LNCaP clone FGC (cell line): Measurements from ENCODE around the gene MOB3B.

Experiments used
- DNase-seq: peaks from one replicate; pipeline ENCODE4 v3.0.0-alpha.2; 2011; ENCODE audit warnings: low read depth
- H3K4me3 ChIP-seq: 2 replicates; pipeline ENCODE4 v1.5.1; 2011; ENCODE audit warnings: mild to moderate bottlenecking, low read depth, low read length, control low read depth
- TF ChIP-seq, protein P1 (sequence below): IDR thresholded peaks from 2 replicates; pipeline ENCODE4 v1.5.1; 2012; ENCODE audit warnings: mild to moderate bottlenecking; ENCODE audit not compliant: control insufficient read depth, insufficient read depth; ENCODE audit errors: extremely low read depth

The MOB3B gene

DNA sequence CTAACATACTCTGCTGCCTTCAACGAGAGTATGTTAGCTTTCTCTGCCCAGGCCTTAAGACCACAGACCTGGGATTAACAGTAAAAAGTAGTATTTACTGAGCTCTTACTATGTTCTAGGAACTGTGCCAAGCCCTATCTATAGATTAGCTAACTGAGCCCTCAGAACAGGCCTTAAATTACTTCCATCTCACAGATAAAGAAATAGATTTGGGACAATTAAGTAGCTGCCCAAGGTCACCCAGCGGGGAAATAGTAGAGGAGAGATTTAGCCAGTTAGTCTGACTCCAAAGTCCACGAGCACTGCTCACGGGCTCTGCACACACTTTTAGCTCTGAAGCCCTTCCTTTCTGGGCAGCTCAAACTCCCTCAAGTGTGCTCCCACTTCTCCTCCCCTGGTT lies 168.1 kb downstream of the MOB3B start:
- DNase-seq = no peak
- TF ChIP-seq, protein P1, sequence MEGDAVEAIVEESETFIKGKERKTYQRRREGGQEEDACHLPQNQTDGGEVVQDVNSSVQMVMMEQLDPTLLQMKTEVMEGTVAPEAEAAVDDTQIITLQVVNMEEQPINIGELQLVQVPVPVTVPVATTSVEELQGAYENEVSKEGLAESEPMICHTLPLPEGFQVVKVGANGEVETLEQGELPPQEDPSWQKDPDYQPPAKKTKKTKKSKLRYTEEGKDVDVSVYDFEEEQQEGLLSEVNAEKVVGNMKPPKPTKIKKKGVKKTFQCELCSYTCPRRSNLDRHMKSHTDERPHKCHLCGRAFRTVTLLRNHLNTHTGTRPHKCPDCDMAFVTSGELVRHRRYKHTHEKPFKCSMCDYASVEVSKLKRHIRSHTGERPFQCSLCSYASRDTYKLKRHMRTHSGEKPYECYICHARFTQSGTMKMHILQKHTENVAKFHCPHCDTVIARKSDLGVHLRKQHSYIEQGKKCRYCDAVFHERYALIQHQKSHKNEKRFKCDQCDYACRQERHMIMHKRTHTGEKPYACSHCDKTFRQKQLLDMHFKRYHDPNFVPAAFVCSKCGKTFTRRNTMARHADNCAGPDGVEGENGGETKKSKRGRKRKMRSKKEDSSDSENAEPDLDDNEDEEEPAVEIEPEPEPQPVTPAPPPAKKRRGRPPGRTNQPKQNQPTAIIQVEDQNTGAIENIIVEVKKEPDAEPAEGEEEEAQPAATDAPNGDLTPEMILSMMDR = no peak
- H3K4me3 ChIP-seq = no peak overlapping the region

DNA sequence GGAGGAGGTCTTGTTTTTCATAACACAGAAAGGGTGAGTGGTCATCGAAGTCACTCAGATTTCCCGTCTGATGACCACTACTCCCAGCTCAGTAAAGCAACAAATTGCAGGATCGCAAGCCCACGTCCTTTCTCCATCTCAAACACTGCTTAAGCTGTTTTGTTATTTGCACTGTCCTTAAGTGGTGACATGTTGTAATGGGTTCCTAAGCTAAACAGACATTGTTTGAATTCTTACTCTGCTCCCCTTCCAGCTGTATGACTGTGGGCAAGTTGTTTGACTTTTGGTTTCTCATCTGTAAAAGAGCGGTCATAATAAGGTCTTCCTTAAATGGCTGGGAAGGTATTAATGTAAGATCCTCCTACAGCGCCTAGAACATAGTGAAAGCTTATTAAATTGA lies 169.9 kb downstream of the MOB3B start:
- DNase-seq = no peak
- TF ChIP-seq, protein P1 = no peak
- no peak overlapping the region for H3K4me3 ChIP-seq

DNA sequence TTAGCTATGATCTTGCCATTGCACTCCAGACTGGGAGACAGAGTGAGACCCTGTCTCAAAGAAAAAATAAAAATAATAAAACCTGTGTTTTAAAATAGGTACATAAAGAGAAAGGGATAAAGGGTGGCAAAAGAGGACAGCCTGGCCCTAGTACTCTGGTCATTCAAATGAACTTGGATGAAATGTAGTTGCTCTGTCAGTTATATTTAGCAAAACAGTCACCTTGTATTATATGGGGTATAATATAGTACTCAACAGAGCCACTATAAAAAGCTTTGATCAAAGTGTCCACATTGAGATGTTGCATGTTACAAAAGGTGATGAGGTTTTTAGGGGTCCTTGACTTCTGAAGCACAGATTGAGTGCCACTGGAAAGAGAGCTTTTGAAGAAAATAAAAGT lies 171.6 kb downstream of the MOB3B start:
- TF ChIP-seq, protein P1 = no peak
- no peak for DNase-seq
- no peak overlapping the region for H3K4me3 ChIP-seq

DNA sequence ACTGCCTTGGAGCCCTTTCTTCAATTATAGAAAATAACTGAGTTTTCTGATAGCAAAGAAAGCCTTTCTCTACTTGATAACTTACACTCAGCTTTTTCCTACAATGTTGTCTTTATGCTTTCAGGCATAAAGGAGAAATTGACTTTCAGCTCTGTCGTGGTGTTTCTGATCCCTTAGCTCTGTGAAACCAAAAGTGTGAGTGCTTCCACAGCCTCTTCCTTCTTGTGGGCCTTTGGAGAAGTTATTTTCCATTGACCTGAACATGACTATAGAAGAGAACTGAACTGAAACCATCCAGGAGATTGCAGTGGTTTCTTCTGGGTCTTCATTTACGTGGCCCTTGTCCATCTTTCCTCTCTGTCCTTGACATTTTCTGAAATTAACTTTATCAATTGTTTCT lies 173.2 kb downstream of the MOB3B start:
- H3K4me3 ChIP-seq = no peak overlapping the region
- DNase-seq = no peak
- TF ChIP-seq, protein P1 = no peak

DNA sequence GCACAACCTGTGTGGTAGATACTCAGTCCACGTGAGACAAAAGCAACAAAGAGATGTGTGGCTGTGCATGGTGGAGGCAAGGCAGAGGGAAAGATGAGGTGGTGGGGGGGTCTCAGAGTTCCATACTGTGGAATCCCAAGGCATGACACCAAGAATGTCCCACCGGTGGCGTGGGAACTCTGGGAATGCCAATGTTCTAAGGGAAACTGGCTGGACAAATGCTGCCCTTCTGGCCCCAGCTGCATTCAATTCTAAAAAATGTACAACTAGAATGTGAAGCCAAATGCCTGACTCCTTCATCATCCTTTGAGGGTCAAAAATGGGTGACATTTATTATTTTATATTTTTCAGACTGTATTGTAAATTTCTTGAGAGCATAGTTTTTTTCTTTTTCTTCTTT lies 174.4 kb downstream of the MOB3B start:
- no peak for DNase-seq
- TF ChIP-seq, protein P1 = no peak
- no peak overlapping the region for H3K4me3 ChIP-seq

DNA sequence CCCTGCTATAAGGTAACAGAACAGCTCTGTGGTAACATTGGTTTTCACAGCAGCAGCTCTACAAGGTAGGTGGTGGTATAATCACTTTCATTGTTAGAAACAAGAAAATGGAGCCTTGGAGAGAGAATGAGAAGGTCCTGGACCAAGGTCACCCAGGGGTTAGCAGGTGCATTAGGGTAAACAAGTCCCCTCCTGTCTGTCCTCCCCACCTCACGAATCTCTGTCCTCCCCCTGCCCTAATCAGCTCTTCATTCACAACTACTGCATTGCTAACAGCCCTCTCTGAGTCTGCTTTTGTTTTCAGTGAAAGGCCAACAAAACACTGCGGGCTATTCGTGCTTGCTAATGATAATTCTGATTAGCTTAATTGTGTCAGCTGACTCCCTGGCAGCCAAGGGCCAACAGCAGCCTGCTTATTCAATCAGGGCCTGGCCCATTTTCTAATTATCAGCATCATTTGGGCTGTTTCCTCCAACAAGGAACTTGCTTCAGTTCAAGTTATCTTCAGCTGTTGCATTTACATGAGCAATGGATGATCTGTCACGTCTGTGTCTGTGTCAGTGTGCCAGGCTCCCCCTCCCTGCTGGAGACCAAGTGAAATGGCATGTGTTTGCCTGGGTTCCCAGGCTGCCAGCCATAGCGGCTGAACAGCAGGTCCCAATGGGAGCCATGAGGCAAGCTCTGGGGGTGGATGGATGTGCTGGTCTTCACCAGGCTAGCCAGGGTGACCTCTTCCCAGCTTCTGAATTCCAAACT lies 176.0 kb downstream of the MOB3B start:
- H3K4me3 ChIP-seq = no peak overlapping the region
- TF ChIP-seq, protein P1 = no peak
- no peak for DNase-seq

DNA sequence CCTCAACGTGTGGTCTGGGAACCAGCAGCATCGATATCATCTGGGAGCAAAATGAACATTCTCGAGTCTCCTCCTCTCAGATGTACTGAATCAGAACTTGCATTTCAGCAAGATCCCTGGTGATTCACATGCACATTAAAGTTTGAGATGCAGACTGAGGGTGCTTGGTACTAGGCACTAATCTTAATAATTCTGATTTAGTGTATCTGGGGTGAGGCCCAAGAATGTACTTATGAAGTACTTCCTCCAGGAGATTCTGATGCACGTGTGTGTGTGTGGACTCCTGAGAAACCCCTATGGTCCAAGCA lies 176.5 kb downstream of the MOB3B start:
- no peak for DNase-seq
- no peak overlapping the region for H3K4me3 ChIP-seq
- TF ChIP-seq, protein P1 = no peak
